AG09309 (cell line): ENCODE results near the gene NR2C2.

ENCODE experiments used
- DNase-seq: peaks from one replicate; pipeline ENCODE4 v3.0.0-alpha.2; 2010; ENCODE audit warnings: low read depth
- H3K4me3 ChIP-seq: 2 replicates; pipeline ENCODE4 v1.5.1; 2011; ENCODE audit warnings: mild to moderate bottlenecking, low read depth, low read length, moderate library complexity; ENCODE audit not compliant: control insufficient read depth
- TF ChIP-seq, protein P1 (sequence below): IDR thresholded peaks from 2 replicates; pipeline ENCODE4 v1.5.1; 2011; ENCODE audit warnings: mild to moderate bottlenecking, low read depth, low read length, inconsistent platforms; ENCODE audit not compliant: insufficient read depth, control insufficient read depth; ENCODE audit errors: missing control alignments

Gene NR2C2

DNA sequence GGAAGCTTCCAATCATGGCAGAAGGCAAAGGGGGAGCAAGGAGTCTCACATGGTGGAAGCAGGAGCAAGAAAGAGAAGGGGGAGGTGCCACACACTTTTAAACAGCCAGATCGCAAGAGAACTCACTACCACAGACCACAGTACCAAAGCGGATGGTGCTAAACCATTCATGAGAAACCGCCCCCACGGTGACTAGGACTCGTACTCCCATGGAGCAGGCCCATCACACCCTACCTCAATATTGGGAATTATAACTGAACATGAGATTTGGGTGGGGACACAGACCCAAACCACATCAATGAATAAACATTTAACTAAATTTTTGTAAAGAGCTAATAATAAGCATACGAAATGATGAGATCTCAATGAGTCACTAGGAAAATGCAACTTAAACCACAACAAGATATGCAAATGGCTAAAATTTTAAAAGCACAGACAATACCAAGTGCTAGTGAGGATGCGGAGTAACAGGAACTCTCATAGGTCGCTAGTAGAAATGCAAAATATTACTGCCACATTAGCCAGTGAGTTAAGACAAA lies 107.7 kb downstream of the NR2C2 start:
- DNase-seq: no peak
- TF ChIP-seq, protein P1, sequence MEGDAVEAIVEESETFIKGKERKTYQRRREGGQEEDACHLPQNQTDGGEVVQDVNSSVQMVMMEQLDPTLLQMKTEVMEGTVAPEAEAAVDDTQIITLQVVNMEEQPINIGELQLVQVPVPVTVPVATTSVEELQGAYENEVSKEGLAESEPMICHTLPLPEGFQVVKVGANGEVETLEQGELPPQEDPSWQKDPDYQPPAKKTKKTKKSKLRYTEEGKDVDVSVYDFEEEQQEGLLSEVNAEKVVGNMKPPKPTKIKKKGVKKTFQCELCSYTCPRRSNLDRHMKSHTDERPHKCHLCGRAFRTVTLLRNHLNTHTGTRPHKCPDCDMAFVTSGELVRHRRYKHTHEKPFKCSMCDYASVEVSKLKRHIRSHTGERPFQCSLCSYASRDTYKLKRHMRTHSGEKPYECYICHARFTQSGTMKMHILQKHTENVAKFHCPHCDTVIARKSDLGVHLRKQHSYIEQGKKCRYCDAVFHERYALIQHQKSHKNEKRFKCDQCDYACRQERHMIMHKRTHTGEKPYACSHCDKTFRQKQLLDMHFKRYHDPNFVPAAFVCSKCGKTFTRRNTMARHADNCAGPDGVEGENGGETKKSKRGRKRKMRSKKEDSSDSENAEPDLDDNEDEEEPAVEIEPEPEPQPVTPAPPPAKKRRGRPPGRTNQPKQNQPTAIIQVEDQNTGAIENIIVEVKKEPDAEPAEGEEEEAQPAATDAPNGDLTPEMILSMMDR: no peak

DNA sequence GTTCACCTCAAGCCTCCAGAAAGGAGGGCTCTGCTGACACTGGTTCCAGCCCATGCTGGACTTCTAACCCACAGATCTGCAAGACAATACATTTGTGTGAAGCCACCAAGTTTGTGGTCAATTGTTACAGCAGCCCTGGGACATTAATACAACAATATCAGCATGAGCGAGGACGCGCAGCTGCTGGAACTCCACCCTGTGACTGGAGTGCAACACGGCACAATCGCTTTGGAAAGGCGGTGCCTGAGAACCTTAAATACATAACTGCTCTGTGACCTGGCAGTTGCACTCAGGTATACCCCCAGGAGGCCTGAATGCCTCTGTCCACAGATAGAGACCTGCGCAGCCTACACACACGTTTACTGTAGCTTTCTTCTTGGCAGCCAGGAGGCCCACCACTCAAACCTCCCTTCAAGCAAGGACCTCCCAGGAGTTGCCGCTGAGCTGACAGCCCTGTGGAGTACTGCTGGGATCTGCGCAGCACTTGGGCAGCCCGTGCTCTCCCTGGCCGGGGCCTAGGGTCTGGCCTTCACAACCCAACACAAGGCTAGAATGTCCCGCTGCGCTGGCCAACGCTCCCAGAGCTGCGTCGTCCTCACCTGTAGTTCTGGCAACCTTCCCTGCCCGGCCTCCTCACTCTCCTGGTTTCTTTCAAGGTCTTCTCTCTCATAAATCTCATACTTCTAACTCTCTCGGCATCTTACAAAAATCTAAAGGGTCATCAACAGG lies 109.5 kb downstream of the NR2C2 start:
- no peak overlapping the region for H3K4me3 ChIP-seq
- TF ChIP-seq, protein P1: no peak
- DNase-seq: no peak

More for the DNA sequence above, 107.7 kb downstream of the NR2C2 start:
- no peak overlapping the region for H3K4me3 ChIP-seq

GRCh38 chr3:15060029-15060428 lies 112.6 kb downstream of the NR2C2 start:
- TF ChIP-seq, protein P1: no peak
- no peak overlapping the region for H3K4me3 ChIP-seq
- DNase-seq: no peak

DNA sequence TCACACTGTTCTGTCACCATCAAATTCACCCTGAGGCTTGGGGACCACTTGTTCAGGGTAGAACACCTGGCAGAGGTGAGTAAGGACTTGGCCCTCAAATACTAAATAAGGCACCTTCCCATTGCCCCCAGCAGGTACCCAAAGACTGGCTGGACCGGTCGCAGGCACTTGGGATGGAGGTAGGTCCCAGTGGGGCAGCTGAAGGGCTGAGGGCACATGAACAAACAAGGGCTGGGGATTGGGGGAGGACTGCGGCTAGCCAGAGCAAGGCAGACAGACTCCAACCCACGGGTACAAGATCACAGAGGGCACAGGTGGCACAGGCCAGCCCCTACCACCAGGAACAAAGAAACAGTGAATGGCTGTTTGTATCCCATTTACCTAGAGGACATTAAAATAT lies 115.9 kb downstream of the NR2C2 start:
- no peak for DNase-seq
- no peak overlapping the region for H3K4me3 ChIP-seq
- TF ChIP-seq, protein P1: no peak

DNA sequence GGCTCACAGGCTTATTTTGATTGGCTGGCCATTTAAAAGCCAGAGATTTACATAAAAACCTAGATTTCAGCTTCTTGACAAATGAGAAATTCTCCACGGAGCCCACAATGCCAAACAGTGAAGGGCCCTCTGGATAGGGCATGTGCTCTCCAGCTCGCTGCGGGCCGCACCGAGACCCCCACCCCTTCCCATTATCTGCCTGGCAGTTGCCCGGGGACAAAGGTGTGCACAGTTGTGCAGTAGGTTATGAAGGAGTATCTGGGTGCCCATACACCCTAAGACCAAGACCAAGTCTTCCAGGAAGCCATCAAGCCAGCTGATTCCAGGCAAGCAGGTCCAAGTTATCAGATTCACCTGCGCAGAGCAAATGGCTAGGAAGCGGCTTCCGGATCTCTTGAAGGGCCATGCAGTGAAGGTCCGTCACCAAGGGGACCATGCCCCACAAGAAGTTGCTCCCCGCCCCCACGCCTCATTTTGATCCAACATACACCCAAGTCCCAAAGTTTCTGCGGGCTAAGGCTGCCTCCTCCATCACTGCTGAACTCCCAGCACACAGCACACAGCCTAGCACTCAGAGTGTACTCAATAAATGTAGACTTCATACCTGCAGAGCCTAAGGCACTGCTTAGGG lies 116.4 kb downstream of the NR2C2 start:
- DNase-seq: no peak
- H3K4me3 ChIP-seq: peak overlapping the region; percentile 87
- TF ChIP-seq, protein P1: no peak

DNA sequence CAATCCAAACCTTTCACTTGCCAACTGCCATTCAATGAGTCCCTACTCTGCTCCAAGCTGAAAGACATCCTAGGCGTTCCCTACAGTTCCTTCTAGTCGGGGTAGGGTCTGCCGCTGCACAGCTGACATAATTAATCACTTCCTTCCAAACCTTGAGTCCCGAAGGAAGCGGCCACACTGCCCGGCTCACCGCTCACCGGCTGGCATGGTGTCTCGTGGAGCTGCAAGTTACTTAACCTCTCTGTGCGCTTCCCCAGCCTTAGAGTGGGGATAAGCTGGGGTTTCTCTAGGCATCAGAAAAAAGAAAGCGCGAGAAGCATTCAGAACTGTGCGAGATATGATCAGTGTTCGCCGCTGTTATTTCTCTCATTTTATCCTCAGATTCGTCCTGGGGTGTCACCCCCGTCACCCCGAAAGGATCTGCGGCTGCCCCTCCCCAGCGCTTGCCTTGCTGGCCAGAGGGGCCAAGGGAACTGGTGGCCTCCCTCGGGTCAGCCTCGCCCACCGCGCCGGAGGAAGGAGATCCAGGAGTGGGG lies 117.0 kb downstream of the NR2C2 start:
- peak overlapping the region; percentile 87 for H3K4me3 ChIP-seq
- DNase-seq: no peak
- TF ChIP-seq, protein P1: no peak
